ENCODE results near the gene QKI.

QKI gene

DNA sequence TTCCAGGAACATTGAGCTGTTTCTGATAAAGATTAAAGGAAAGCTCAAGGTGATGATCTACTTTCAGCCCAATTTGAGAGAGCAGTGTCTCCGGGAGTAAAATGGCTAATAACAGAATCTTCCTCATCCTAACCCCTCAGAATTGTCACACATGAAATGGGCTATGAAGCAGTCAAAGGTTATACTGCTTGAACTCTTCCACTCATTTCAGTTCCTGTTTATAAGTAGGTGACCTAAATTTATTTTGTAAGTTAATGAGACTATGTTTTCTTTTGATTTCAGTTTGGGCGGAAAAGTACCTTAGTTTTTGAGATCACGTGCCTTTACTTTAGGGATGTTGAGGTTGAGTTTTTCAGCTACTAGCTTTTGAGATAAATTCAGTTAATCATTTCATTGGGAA lies 47.2 kb downstream of the QKI start:
- no peak overlapping the region for H3K4me2 ChIP-seq (ENCODE audit: insufficient read depth, low read length)
- H3K4me3 ChIP-seq (ENCODE audit: low read depth in 1 of 2, low read length in 2 of 2), result no peak overlapping the region

DNA sequence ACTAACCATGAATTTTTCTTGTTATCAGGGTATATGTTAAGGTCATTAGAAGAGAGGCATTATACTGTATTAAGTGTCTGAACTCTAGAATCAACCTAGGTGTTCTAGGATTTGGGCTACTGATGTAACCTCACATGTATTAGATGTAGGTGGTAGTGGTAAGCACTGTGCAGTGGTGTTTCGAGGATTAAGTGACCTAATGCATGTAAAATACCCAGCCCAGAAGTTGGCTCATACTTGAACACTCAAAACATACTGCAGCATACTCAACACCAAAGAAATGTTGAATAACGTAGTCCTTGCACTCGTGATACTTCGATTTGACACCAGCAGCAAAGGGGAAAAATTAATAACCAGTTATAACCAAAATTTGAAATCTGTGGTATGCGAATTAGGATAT lies 48.7 kb downstream of the QKI start:
- ATAC-seq (ENCODE audit: insufficient read depth, low read depth), result no peak
- Histone ChIP-seq H3K9me3 (ENCODE audit: insufficient read depth, low read length, severe bottlenecking) (no peaks in the 10 kb centered on the region), H4K20me1 (ENCODE audit: insufficient read depth, low read length) (no peaks in the 10 kb centered on the region), H3K4me1 (ENCODE audit: insufficient read depth, low read length) (peaks cover 23% of the 10 kb centered on the region), H3K4me3 (ENCODE audit: low read depth in 1 of 2, low read length in 2 of 2) (no peak overlapping the region), H3K4me2 (ENCODE audit: insufficient read depth, low read length) (no peak overlapping the region), H3K9ac (ENCODE audit: low read depth, low read length) (no peak overlapping the region), H3K27ac (ENCODE audit: low read length) (no peak overlapping the region), H3K36me3 (ENCODE audit: insufficient read depth, low read length) (no peaks in the 10 kb centered on the region), H2AFZ (ENCODE audit: low read depth, low read length) (no peak overlapping the region), H3K79me2 (ENCODE audit: insufficient read depth, low read length) (peaks cover 42% of the 10 kb centered on the region), H3K27me3 (ENCODE audit: insufficient read depth, low read length, poor library complexity) (no peaks in the 10 kb centered on the region)
- TF ChIP-seq, protein P1, sequence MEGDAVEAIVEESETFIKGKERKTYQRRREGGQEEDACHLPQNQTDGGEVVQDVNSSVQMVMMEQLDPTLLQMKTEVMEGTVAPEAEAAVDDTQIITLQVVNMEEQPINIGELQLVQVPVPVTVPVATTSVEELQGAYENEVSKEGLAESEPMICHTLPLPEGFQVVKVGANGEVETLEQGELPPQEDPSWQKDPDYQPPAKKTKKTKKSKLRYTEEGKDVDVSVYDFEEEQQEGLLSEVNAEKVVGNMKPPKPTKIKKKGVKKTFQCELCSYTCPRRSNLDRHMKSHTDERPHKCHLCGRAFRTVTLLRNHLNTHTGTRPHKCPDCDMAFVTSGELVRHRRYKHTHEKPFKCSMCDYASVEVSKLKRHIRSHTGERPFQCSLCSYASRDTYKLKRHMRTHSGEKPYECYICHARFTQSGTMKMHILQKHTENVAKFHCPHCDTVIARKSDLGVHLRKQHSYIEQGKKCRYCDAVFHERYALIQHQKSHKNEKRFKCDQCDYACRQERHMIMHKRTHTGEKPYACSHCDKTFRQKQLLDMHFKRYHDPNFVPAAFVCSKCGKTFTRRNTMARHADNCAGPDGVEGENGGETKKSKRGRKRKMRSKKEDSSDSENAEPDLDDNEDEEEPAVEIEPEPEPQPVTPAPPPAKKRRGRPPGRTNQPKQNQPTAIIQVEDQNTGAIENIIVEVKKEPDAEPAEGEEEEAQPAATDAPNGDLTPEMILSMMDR (IDR thresholded peaks at IDR 0.05; ENCODE audit: borderline replicate concordance, extremely low read depth, low read length, poor library complexity, severe bottlenecking), result no peak
- no peak for TF ChIP-seq EZH2 (IDR thresholded peaks at IDR 0.05; ENCODE audit: borderline replicate concordance, low read depth, low read length, severe bottlenecking)
- no peak for DNase-seq

More for the DNA sequence above, 47.2 kb downstream of the QKI start:
- Histone ChIP-seq H3K4me1 (ENCODE audit: insufficient read depth, low read length) (peaks cover 23% of the 10 kb centered on the region), H2AFZ (ENCODE audit: low read depth, low read length) (no peak overlapping the region), H3K79me2 (ENCODE audit: insufficient read depth, low read length) (peaks cover 39% of the 10 kb centered on the region), H3K27me3 (ENCODE audit: insufficient read depth, low read length, poor library complexity) (no peaks in the 10 kb centered on the region), H3K9ac (ENCODE audit: low read depth, low read length) (no peak overlapping the region), H4K20me1 (ENCODE audit: insufficient read depth, low read length) (no peaks in the 10 kb centered on the region), H3K36me3 (ENCODE audit: insufficient read depth, low read length) (no peaks in the 10 kb centered on the region), H3K9me3 (ENCODE audit: insufficient read depth, low read length, severe bottlenecking) (no peaks in the 10 kb centered on the region), H3K27ac (ENCODE audit: low read length) (no peak overlapping the region)
- ATAC-seq (ENCODE audit: insufficient read depth, low read depth) (no peak), DNase-seq (no peak)
- TF ChIP-seq, protein P1 (IDR thresholded peaks at IDR 0.05; ENCODE audit: borderline replicate concordance, extremely low read depth, low read length, poor library complexity, severe bottlenecking), result no peak
- no peak for TF ChIP-seq EZH2 (IDR thresholded peaks at IDR 0.05; ENCODE audit: borderline replicate concordance, low read depth, low read length, severe bottlenecking)

DNA sequence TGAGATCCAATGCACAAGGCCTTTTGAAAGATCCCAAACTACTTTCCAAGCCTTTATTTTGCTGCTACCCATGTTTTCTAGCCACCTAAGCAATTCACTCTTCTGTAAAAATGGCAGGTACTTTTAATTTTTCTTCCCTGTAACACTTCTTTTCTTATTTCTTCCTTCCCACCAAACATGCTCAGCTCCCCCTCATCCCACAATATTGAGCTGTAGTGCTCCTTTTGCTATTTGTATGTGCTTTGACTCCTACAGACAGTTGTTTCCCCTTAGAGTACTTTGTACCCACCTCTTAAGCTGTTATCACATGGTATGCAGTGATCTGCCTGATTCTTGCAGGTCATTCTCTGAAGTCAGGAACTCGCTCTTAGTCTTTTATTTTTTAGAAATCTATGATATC lies 49.3 kb downstream of the QKI start:
- no peaks in the 10 kb centered on the region for H3K36me3 ChIP-seq (ENCODE audit: insufficient read depth, low read length)
- no peak for TF ChIP-seq EZH2 (IDR thresholded peaks at IDR 0.05; ENCODE audit: borderline replicate concordance, low read depth, low read length, severe bottlenecking)
- TF ChIP-seq, protein P1 (IDR thresholded peaks at IDR 0.05; ENCODE audit: borderline replicate concordance, extremely low read depth, low read length, poor library complexity, severe bottlenecking), result no peak

More for the DNA sequence above, 49.3 kb downstream of the QKI start:
- Histone ChIP-seq H3K27me3 (ENCODE audit: insufficient read depth, low read length, poor library complexity) (no peaks in the 10 kb centered on the region), H2AFZ (ENCODE audit: low read depth, low read length) (no peak overlapping the region), H3K4me1 (ENCODE audit: insufficient read depth, low read length) (peaks cover 22% of the 10 kb centered on the region), H3K9me3 (ENCODE audit: insufficient read depth, low read length, severe bottlenecking) (no peaks in the 10 kb centered on the region), H3K4me2 (ENCODE audit: insufficient read depth, low read length) (no peak overlapping the region), H3K27ac (ENCODE audit: low read length) (no peak overlapping the region), H3K4me3 (ENCODE audit: low read depth in 1 of 2, low read length in 2 of 2) (no peak overlapping the region), H4K20me1 (ENCODE audit: insufficient read depth, low read length) (no peaks in the 10 kb centered on the region), H3K79me2 (ENCODE audit: insufficient read depth, low read length) (peaks cover 42% of the 10 kb centered on the region), H3K9ac (ENCODE audit: low read depth, low read length) (no peak overlapping the region)
- ATAC-seq (ENCODE audit: insufficient read depth, low read depth) (no peak), DNase-seq (no peak)

Measured in DND-41 (cell line).